ENCODE data around the gene MTERF2.
A peak's percentile ranks its signal among the peaks of the same experiment; 100 is the strongest.

Gene MTERF2

GRCh38 chr12:106947461-106947860, 39.5 kb downstream of the MTERF2 start:
- ATAC-seq (no peak), DNase-seq (no peak)
- Mint-ChIP-seq H3K9me3 (peaks cover 23 to 27% of the 10 kb centered on the region in 2 donors), H3K4me1 (no peaks in the 10 kb centered on the region), H3K27me3 (no peaks in the 10 kb centered on the region), H3K27ac (no peak overlapping the region), H3K4me3 (no peak overlapping the region)

- no peaks in the 10 kb centered on the region for H3K27me3 Mint-ChIP-seq
- ATAC-seq (no peak), DNase-seq (no peak)
- H3K27ac Mint-ChIP-seq, result no peak overlapping the region
- H3K9me3 Mint-ChIP-seq, result peaks cover 21 to 27% of the 10 kb centered on the region in 2 donors
- H3K4me1 Mint-ChIP-seq, result no peaks in the 10 kb centered on the region
- H3K4me3 Mint-ChIP-seq, result no peak overlapping the region
Measured at GRCh38 chr12:106945261-106945851, 41.6 kb downstream of the MTERF2 start.

GRCh38 chr12:106942775-106943174, 44.2 kb downstream of the MTERF2 start:
- Mint-ChIP-seq H3K4me1 (no peaks in the 10 kb centered on the region), H3K27ac (no peak overlapping the region), H3K9me3 (peaks cover 2 to 5% of the 10 kb centered on the region in 2 donors), H3K27me3 (no peaks in the 10 kb centered on the region), H3K4me3 (no peak overlapping the region)
- DNase-seq (no peak), ATAC-seq (no peak)

DNA sequence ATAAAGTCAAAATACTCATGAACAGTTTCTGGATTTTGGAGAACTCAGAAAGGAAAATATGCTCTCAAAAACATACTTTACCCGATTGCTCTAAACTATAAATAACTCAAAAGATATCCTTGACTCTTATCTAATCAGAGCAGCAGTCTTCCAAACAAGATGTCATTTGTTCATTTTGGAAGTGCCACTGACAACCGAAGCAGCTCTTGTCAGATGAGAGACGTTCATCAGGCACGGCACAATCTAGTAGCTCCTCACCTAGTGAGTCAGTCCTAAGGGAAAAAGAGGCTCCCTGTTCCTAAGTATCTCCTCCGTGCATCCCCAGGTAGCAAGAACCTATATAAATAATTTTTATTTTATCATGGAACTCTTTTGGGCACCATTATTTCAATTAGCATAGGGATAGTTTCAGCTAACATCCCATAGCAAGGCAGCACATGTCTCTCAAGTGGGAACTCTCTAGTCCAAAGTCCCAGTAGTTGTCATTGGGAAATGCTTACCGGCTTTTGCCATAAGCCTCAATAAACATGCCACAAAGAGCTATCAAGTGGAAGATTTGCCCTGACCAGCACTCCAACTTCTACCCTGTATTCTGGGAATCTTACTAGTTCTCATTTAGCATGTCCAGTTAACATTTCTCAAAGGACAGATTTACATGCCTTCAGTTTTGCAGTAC, 45.3 kb downstream of the MTERF2 start:
- DNase-seq (no peak), ATAC-seq (no peak)
- H3K27me3 Mint-ChIP-seq, result no peaks in the 10 kb centered on the region
- no peak overlapping the region for H3K4me3 Mint-ChIP-seq
- H3K9me3 Mint-ChIP-seq, result peaks cover 0 to 5% of the 10 kb centered on the region in 2 donors
- no peak overlapping the region for H3K27ac Mint-ChIP-seq
- no peaks in the 10 kb centered on the region for H3K4me1 Mint-ChIP-seq

DNA sequence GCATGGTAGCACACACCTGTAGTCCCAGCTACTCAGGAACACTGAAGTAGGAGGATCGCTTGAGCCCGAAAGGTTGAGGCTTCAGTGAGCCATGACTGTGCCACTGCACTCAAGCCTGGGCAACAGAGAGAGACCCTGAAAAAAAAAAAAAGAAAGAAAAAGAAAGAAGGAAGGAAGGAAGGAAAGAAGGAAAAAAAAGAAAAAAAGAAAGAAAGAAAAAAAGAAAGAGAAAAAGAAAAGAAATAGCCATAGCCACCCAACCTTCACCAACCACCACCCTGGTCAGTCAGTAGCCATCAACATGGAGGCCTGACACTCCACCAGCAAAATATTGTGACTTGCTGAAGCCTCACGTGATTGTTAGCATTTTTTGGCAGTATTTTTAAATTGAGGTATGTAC, 52.7 kb downstream of the MTERF2 start:
- Mint-ChIP-seq H3K9me3 (no peaks in the 10 kb centered on the region), H3K27ac (peak overlapping the region in 1 of 2 donors; percentile 43), H3K4me1 (no peaks in the 10 kb centered on the region), H3K4me3 (no peak overlapping the region), H3K27me3 (peaks cover 30% of the 10 kb centered on the region)
- DNase-seq, result no peak
- no peak for ATAC-seq

Data from stimulated activated naive CD8-positive, alpha-beta T cell treated with anti-CD3 and anti-CD28 coated beads, Interleukin-15, amount 100 ng/mL, for 72 hours (primary cell).